Tibial nerve (tissue), 3 donors: ENCODE measurements around the gene FAM184A.

Source experiments
- CTCF ChIP-seq, 5 experiments: fragments of 200-600 bp in 3 of 5; fragments of 450-650 bp in 2 of 5; sonication (generic) in 3 of 5; IDR thresholded peaks; one replicate each; pipeline ENCODE4 v1.5.1; 2016 to 2019; ENCODE audit warnings: antibody characterized with exemption in 5 of 5, mild to moderate bottlenecking in 3 of 5, moderate library complexity in 2 of 5
- POLR2A ChIP-seq, 2 donors: fragments of 450-650 bp; IDR thresholded peaks; one replicate each; pipeline ENCODE4 v1.6.1; 2017; ENCODE audit warnings: antibody characterized with exemption in 2 of 2, mild to moderate bottlenecking in 2 of 2, moderate library complexity in 2 of 2

- no peak for TF ChIP-seq POLR2A (IDR thresholded peaks at IDR 0.05)
- no peak for TF ChIP-seq CTCF (IDR thresholded peaks at IDR 0.05)
Observed at GRCh38 chr6:118939683-118940082, 138.8 kb downstream of the FAM184A start.
